ENCODE data around the gene SMAP2. TPM values are rescaled to one million over a fixed set of nuclear protein-coding genes. Genes with fewer than 3 reads are reported as not detected.

The SMAP2 gene
- polyA plus RNA-seq, 1 donor (not counting 4 experiments of a cell fraction or from before 2014, with no cell fraction given): 13.2 TPM

GRCh38 chr1:40390857-40391256 is 17.3 kb downstream of the SMAP2 start:
- Histone ChIP-seq H3K36me3 (ENCODE audit: control insufficient read depth in 2 of 2, extremely low read depth in 1 of 2, insufficient read depth in 2 of 2, low read length in 2 of 2) (no peaks in the 10 kb centered on the region), H3K27ac (ENCODE audit: control insufficient read depth, insufficient read depth, low read length) (no peak overlapping the region), H3K4me3 (ENCODE audit: control insufficient read depth in 2 of 3, extremely low read depth in 1 of 3, insufficient read depth in 2 of 3, low read depth in 1 of 3, low read length in 3 of 3) (no peak overlapping the region), H2AFZ (ENCODE audit: control insufficient read depth, low read length) (no peak overlapping the region), H3K9me1 (ENCODE audit: control insufficient read depth, extremely low read depth, insufficient read depth, low read length) (no peaks in the 10 kb centered on the region), H3K79me2 (ENCODE audit: control insufficient read depth, insufficient read depth, low read length) (peaks cover 10% of the 10 kb centered on the region), H3K27me3 (ENCODE audit: control insufficient read depth, extremely low read depth, insufficient read depth, low read length) (no peaks in the 10 kb centered on the region), H4K20me1 (ENCODE audit: control insufficient read depth, extremely low read depth, insufficient read depth, low read length) (no peaks in the 10 kb centered on the region), H3K9me3 (ENCODE audit: control insufficient read depth, low read depth, low read length) (no peaks in the 10 kb centered on the region), H3K9ac (ENCODE audit: control insufficient read depth, extremely low read depth, insufficient read depth, low read length) (no peak overlapping the region), H3K4me1 (ENCODE audit: control insufficient read depth, extremely low read depth, insufficient read depth, low read length) (no peaks in the 10 kb centered on the region), H3K4me2 (ENCODE audit: control insufficient read depth, extremely low read depth, insufficient read depth, low read depth, low read length) (no peak overlapping the region)
- DNase-seq (ENCODE audit: low read depth, low spot score) (no peak), FAIRE-seq (no peak)
- dilution Hi-C loops (cut with MboI; ENCODE audit: extremely low pct_ligation_motif_present, low sequenced_read_pairs): no loop called here
- TF ChIP-seq EZH2 (IDR thresholded peaks at IDR 0.05; ENCODE audit: low read length) (no peak), CTCF (optimal IDR thresholded peaks at IDR 0.05 in 1 of 3, IDR thresholded peaks at IDR 0.05 in 1 of 3, conservative IDR thresholded peaks at IDR 0.05 in 1 of 3; ENCODE audit: extremely low read depth in 1 of 3, insufficient read depth in 2 of 3, low read length in 3 of 3) (no peak)

GRCh38 chr1:40391688-40392145 is 18.2 kb downstream of the SMAP2 start:
- no peak overlapping the region for H3K4me2 ChIP-seq (ENCODE audit: control insufficient read depth, extremely low read depth, insufficient read depth, low read depth, low read length)
- no peaks in the 10 kb centered on the region for H3K9me3 ChIP-seq (ENCODE audit: control insufficient read depth, low read depth, low read length)
- dilution Hi-C loops (cut with MboI; ENCODE audit: extremely low pct_ligation_motif_present, low sequenced_read_pairs): no loop called here

More at GRCh38 chr1:40391688-40392145, 18.2 kb downstream of the SMAP2 start:
- FAIRE-seq: no peak
- no peaks in the 10 kb centered on the region for H4K20me1 ChIP-seq (ENCODE audit: control insufficient read depth, extremely low read depth, insufficient read depth, low read length)
- H3K4me1 ChIP-seq (ENCODE audit: control insufficient read depth, extremely low read depth, insufficient read depth, low read length): no peaks in the 10 kb centered on the region
- H3K36me3 ChIP-seq (ENCODE audit: control insufficient read depth in 2 of 2, extremely low read depth in 1 of 2, insufficient read depth in 2 of 2, low read length in 2 of 2): no peaks in the 10 kb centered on the region
- no peak overlapping the region for H3K4me3 ChIP-seq (ENCODE audit: control insufficient read depth in 2 of 3, extremely low read depth in 1 of 3, insufficient read depth in 2 of 3, low read depth in 1 of 3, low read length in 3 of 3)
- TF ChIP-seq CTCF (optimal IDR thresholded peaks at IDR 0.05 in 1 of 3, IDR thresholded peaks at IDR 0.05 in 1 of 3, conservative IDR thresholded peaks at IDR 0.05 in 1 of 3; ENCODE audit: extremely low read depth in 1 of 3, insufficient read depth in 2 of 3, low read length in 3 of 3) (no peak), EZH2 (IDR thresholded peaks at IDR 0.05; ENCODE audit: low read length) (no peak)
- no peak overlapping the region for H3K27ac ChIP-seq (ENCODE audit: control insufficient read depth, insufficient read depth, low read length)
- peaks cover 5% of the 10 kb centered on the region for H3K79me2 ChIP-seq (ENCODE audit: control insufficient read depth, insufficient read depth, low read length)
- DNase-seq (ENCODE audit: low read depth, low spot score): no peak
- H3K9ac ChIP-seq (ENCODE audit: control insufficient read depth, extremely low read depth, insufficient read depth, low read length): no peak overlapping the region
- no peaks in the 10 kb centered on the region for H3K9me1 ChIP-seq (ENCODE audit: control insufficient read depth, extremely low read depth, insufficient read depth, low read length)
- H3K27me3 ChIP-seq (ENCODE audit: control insufficient read depth, extremely low read depth, insufficient read depth, low read length): no peaks in the 10 kb centered on the region
- H2AFZ ChIP-seq (ENCODE audit: control insufficient read depth, low read length): no peak overlapping the region

Data from keratinocyte (primary cell).